ENCODE data around the gene AAR2. TPM values are rescaled to one million over a fixed set of nuclear protein-coding genes. Genes with fewer than 3 reads are reported as not detected.

AAR2 gene
- total and polyA plus RNA-seq, 4 donors, result 14.1 to 17.9 (median 17.4) TPM

DNA sequence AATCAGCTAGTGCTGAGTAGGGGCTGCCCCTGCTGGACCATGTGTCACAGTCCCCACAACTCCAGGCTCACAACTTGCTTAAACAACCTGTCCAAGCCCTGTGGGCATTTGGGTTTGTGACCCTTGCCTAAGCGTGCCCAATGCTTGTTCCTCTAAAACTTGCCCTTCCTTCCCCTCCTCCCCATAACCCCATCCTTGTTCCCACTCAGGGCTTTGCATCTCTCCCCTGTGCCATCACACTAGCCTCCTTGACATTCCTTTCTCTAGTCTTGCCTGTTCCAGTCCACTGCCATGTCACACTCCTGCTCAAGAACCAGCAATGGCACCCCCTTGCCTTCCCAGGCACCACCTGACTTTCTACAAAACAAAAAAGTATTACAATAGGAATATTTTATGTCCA is 67.6 kb downstream of the AAR2 start:
- no peak for TF ChIP-seq HNF4G (IDR thresholded peaks at IDR 0.05)
- TF ChIP-seq TAF1 (conservative IDR thresholded peaks at IDR 0.05), result no peak
- TF ChIP-seq GABPA (IDR thresholded peaks at IDR 0.05 in 1 of 2, conservative IDR thresholded peaks at IDR 0.05 in 1 of 2), result no peak
- TF ChIP-seq FOXA2 (IDR thresholded peaks at IDR 0.05), result no peak
- TF ChIP-seq YY1 (IDR thresholded peaks at IDR 0.05), result no peak
- WGBS, result 38% methylated on average over 1 of the region's 1 CpG
- Histone ChIP-seq H3K4me1 (ENCODE audit: control insufficient read depth in 4 of 4, insufficient read depth in 4 of 4, low read length in 3 of 4) (peaks cover 0 to 10% (median 5%) of the 10 kb centered on the region in 4 donors), H3K36me3 (ENCODE audit: control insufficient read depth in 4 of 4, insufficient read depth in 3 of 4, low read depth in 1 of 4, low read length in 3 of 4) (no peaks in the 10 kb centered on the region), H3K9me3 (ENCODE audit: control insufficient read depth in 4 of 4, low read length in 3 of 4) (no peaks in the 10 kb centered on the region), H3K9ac (ENCODE audit: low read depth in 1 of 2, low read length in 2 of 2) (no peak overlapping the region), H3K4me3 (ENCODE audit: low read depth in 1 of 3, low read length in 3 of 3) (no peak overlapping the region), H3K27ac (ENCODE audit: low read depth in 1 of 2, low read length in 2 of 2) (no peak overlapping the region), H3K27me3 (ENCODE audit: control insufficient read depth in 4 of 4, insufficient read depth in 4 of 4, low read length in 3 of 4) (peaks cover 0 to 26% (median 5%) of the 10 kb centered on the region in 4 donors)
- no peak for DNase-seq (ENCODE audit: low spot score)

DNA sequence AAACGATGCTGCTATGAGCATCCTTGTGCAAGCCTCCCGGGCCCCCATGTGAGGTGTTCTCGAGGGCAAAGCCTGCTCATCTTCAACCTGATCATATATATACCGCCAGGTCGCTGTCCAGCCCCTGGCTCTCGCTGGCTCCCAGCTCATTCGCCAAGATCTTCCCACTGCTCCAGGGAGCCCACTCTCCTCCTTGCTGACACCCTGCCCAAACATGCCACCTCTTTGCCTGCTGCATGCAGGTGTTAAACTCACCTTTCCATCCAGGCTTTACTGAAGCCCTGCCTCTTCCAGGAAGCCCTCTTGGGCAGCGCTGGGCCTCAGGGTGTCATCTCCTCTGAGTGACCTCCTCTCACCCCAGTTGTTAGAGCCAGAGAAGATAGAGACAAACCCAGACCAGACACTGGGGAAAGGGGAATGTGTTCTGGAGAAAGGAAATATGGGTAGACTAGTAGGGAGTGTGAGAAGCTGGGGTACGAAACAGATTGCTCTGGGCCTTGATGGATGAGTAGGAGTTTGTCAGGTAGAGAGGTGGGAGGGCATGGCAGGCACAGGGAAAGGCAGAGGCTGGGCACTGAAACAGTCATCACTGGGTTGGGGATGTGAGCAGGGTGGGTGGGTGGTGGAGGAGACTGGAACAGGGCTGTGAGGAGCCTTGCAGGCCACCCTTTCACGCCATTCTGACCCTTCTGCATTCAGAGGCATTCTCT is 68.7 kb downstream of the AAR2 start:
- Histone ChIP-seq H3K9me3 (ENCODE audit: control insufficient read depth in 4 of 4, low read length in 3 of 4) (no peaks in the 10 kb centered on the region), H3K4me1 (ENCODE audit: control insufficient read depth in 4 of 4, insufficient read depth in 4 of 4, low read length in 3 of 4) (peaks cover 0 to 10% (median 5%) of the 10 kb centered on the region in 4 donors), H3K4me3 (ENCODE audit: low read depth in 1 of 3, low read length in 3 of 3) (no peak overlapping the region), H3K27me3 (ENCODE audit: control insufficient read depth in 4 of 4, insufficient read depth in 4 of 4, low read length in 3 of 4) (peaks cover 0 to 23% (median 6%) of the 10 kb centered on the region in 4 donors), H3K27ac (ENCODE audit: low read depth in 1 of 2, low read length in 2 of 2) (no peak overlapping the region), H3K9ac (ENCODE audit: low read depth in 1 of 2, low read length in 2 of 2) (no peak overlapping the region), H3K36me3 (ENCODE audit: control insufficient read depth in 4 of 4, insufficient read depth in 3 of 4, low read depth in 1 of 4, low read length in 3 of 4) (no peaks in the 10 kb centered on the region)
- TF ChIP-seq EGR1 (IDR thresholded peaks at IDR 0.05; ENCODE audit: low read depth in 2 of 2) (no peak), HNF4A (conservative IDR thresholded peaks at IDR 0.05) (no peak), NR2F2 (IDR thresholded peaks at IDR 0.05) (no peak), SP1 (IDR thresholded peaks at IDR 0.05) (no peak)
- TF ChIP-seq, protein P1, sequence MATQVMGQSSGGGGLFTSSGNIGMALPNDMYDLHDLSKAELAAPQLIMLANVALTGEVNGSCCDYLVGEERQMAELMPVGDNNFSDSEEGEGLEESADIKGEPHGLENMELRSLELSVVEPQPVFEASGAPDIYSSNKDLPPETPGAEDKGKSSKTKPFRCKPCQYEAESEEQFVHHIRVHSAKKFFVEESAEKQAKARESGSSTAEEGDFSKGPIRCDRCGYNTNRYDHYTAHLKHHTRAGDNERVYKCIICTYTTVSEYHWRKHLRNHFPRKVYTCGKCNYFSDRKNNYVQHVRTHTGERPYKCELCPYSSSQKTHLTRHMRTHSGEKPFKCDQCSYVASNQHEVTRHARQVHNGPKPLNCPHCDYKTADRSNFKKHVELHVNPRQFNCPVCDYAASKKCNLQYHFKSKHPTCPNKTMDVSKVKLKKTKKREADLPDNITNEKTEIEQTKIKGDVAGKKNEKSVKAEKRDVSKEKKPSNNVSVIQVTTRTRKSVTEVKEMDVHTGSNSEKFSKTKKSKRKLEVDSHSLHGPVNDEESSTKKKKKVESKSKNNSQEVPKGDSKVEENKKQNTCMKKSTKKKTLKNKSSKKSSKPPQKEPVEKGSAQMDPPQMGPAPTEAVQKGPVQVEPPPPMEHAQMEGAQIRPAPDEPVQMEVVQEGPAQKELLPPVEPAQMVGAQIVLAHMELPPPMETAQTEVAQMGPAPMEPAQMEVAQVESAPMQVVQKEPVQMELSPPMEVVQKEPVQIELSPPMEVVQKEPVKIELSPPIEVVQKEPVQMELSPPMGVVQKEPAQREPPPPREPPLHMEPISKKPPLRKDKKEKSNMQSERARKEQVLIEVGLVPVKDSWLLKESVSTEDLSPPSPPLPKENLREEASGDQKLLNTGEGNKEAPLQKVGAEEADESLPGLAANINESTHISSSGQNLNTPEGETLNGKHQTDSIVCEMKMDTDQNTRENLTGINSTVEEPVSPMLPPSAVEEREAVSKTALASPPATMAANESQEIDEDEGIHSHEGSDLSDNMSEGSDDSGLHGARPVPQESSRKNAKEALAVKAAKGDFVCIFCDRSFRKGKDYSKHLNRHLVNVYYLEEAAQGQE (IDR thresholded peaks at IDR 0.05), result no peak
- TF ChIP-seq, protein P2, sequence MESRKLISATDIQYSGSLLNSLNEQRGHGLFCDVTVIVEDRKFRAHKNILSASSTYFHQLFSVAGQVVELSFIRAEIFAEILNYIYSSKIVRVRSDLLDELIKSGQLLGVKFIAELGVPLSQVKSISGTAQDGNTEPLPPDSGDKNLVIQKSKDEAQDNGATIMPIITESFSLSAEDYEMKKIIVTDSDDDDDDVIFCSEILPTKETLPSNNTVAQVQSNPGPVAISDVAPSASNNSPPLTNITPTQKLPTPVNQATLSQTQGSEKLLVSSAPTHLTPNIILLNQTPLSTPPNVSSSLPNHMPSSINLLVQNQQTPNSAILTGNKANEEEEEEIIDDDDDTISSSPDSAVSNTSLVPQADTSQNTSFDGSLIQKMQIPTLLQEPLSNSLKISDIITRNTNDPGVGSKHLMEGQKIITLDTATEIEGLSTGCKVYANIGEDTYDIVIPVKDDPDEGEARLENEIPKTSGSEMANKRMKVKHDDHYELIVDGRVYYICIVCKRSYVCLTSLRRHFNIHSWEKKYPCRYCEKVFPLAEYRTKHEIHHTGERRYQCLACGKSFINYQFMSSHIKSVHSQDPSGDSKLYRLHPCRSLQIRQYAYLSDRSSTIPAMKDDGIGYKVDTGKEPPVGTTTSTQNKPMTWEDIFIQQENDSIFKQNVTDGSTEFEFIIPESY (IDR thresholded peaks at IDR 0.05), result no peak
- DNase-seq (ENCODE audit: low spot score), result no peak
- WGBS, result 38% methylated on average over 10 of the region's 10 CpGs
